ENCODE measurements around the gene DCDC2B.
"Not testable (repeated sequence)": the region's sequence is repeated elsewhere in the genome, so short reads cannot be mapped to it uniquely, and the experiment has no call there.

Gene DCDC2B

DNA sequence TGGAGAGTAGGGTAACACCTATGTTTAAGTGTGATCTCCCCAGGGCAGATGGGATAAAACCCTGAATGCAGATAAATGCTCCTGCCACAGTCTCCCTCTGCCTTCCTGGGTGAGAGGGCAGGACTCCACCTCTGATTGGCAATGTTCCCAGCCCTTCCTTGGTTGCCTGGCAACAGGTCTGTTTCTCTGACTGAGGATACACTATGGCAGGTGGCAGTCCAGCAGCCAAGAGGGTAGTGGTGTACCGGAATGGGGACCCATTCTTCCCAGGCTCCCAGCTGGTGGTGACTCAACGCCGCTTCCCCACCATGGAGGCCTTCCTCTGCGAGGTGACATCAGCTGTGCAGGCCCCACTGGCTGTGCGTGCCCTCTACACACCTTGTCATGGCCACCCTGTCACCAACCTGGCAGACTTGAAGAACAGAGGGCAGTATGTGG, at the start of gene DCDC2B:
TSS of gene DCDC2B (plus strand) at position 199 of the 438 bp plus-strand sequence. CDS start at position 204, 5 bp downstream.
- no peak for DNase-seq

DNA sequence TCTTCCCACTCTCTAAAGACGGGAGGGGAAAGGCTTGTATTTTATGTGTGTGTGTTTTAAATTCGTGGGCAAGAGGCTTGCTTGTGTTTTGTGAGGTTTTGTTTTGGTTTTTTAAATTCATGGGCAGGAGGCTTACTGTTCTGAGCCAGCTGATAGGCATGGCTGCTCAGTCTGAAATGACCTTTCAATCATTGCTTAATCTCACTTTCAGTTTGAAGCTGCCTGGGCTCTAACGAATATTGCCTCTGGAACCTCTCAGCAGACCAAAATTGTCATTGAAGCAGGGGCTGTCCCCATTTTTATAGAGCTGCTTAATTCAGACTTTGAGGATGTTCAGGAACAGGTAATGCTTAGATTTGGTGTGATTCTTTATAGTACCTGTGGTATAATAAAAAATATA, 49.7 kb upstream of the DCDC2B start:
- DNase-seq = no peak

DNA sequence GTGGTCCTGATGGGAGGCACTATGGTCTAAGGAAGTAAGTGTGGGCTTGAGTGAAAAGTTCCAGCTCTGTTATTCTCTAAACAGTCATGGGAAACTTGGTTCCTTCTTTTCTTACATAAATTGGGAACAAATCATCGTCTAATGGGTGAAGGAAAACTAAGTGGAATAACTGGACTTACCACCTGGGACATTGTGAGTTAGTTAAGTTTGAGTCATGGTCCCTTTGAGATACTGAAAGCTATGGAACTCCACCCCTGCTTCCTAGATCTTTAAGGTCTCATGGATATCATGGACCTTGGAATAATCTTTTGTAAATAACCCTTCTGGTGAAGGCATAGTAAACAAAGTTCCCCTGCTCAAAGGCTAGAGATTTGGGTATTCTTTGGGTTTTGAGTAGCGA, 45.5 kb upstream of the DCDC2B start:
- DNase-seq = no peak

DNA sequence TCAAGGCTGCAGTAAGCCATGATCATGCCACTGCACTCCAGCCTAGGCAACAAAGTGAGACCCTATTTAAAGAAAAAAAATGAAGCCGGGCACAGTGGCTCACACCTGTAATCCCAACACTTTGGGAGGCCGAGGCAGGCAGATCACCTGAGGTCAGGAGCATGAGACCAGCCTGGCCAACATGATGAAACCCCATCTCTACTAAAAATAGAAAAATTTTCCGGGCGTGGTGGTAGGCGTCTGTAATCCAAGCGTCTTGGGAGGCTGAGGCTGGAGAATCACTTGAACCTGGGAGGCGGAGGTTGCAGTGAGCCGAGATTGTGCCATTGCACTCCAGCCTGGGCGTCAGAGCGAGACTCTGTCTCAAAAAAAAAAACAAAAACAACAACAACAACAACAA, 43.3 kb upstream of the DCDC2B start:
- not testable (repeated sequence) for DNase-seq

DNA sequence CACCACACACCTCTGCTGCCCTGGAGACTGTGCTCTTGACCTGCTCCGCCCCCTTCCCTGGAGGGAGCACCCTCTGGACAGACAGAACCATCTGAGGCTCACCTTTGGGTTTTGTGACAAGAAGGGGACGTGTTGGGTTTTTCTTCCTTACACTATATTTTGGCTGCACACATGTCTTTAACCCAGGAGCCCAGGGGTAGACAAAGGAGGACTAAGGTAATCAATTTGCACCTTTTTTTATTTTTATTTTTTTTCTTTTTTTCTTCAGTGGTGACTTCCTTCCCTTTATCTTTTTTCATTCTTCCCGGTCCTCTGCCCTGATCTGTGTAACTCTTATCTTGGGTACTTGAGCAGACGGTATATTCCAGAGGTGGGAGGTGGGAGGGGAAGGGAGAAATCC, 37.9 kb upstream of the DCDC2B start:
- no peak for DNase-seq

DNA sequence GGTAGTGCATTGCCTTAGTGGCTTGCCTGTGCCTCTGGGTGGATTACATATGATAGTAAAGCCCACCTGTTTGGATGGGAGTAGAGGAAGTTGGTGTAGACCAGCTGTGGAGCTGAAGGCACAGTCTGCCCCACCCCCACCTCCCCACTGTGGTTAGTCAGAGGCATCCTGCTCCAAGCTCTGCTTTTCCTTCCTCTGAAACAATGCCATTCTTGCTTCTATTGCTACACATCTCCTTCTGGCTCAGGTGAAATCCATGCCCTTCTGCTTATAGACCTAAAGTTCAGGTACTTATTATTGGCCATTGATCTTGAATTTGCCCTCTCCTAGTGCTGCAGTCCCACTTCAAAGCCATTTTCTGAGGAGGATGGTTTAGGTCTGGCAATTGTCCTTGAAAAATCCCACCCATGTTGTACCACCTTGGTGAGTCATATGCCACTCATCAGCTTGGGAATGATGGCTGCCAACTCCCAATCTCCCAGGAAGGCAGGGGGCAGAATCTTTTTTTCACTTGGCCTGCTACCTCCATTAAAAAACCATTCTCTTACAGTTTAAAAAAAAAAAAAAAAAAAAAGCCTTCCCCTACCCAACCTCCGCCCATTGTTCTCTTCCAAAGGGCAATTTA, 36.2 kb upstream of the DCDC2B start:
- DNase-seq = no peak

DNA sequence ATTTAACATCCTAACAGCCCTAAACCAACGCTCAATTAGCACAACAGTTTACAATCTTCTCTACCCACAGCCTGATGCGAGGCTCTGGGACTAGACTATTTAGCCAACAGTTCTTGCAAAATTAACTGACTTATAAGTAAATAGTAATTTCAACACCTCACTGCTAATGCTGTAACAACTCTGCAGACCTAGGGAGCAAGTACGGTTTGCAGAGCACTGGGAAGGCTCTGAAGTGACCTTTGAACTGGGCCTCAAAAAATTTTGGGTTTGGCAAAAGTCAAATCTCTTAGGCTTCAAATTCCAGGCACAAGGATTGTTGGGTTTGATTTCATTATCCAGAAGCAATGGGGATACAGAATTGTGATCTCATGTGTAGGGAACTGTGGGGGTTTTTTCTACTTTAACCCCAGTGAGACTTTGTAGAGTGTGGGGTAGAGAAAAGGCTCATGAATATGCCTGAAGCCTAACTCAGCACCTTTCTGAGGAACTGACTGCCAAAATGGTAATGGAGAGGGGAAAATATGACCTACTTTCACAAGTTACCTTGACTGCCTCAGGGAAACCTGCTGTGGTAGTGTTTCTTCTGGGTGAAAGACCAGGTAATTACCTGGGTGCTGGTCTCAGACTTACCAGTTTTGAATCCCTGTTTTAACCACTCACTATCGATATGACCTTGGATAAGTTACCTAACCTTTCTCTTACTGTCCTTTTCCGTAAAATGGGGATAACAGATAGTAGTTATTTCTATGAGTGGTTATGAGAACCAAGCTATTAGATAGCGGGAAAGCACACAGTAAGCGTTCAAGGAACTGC, 30.3 kb upstream of the DCDC2B start:
- DNase-seq = no peak

DNA sequence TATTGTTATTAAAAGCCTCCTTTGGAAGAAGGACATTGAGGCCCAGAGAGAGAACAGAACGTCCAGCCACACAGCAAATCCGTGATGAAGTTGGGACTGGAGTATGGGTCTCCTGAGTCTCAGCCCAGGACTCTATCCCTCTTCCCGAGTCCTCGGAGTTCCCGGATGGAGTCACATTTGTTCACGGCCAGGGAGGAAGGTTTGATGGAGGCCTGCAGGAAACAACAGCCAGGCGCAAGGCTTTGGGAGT, 29.8 kb upstream of the DCDC2B start:
- DNase-seq = no peak

DNA sequence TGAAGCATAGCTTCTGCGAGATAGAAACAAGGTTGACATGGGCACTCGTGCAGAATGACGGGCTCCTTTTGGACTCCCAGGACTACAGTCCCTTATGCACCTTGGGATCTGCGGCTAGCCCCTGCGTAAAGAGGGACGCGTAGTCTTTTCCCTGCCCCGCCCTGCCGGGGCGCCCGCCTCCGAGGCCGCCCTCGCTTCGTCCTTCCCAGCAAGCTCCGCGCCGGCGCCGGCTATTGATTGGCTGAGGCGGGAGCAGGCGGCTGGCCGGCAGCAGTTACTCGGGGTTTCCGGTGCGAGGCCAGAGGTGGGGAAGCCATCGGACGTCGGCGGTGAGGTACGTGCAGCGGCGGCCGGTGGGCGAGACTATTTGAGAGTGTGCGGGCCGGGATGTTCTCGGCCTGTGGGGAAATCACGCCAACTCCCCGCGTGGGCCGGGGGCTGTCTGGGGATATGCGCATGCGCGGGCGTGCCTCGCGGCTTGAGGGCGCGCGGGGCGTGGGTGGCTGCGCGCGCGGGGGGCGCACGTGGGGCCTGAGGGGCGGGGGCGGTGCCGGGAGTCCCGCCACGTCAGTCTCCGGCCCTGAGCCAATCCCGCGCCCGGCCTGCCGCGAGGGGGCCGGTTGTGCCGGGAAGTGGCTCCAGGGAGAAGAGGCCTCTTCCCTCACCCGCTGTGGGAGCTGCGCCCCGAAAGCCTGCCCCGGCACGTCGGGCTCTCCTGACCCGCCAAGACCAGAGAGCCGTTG, 29.3 kb upstream of the DCDC2B start, which contains the start of gene TXLNA:
TSS of gene TXLNA (plus strand) at position 233 of the 743 bp plus-strand sequence. CDS start 671 bp downstream, outside the sequence.
- peak; percentile 94 for DNase-seq

DNA sequence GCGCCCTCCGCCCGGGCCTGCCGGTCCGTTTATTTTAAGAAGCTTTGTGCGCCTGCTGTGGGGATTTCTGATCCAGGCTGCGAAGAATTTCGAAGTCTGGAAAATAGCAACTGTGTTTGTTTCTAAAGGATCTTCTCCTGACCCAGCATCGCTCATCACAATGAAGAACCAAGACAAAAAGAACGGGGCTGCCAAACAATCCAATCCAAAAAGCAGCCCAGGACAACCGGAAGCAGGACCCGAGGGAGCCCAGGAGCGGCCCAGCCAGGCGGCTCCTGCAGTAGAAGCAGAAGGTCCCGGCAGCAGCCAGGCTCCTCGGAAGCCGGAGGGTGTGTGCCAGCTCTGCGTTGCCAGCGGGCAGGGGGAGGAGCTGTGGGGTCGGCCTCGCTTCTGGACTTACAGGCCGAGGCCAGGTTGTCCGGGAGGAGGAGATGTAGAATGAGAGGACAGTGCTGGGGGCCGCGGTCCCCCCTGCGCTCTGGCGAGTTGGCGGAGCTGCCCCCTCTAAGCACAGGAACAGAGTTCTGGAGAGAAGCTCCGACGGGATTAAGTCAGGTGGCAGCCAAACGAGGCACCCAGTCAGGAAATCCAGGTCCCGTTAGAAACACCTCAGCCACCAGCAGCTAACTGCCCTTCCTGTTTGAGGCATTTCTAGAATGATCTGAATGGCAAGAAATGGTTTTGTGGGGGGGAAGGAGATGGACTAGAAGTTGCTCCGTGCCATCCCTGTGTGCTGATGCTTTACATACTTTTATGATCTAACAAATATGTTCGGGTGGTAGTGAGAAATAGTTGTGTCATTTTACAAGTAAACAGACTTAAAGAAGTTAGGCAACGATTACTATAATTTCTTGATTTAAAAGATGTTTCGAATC, 28.5 kb upstream of the DCDC2B start:
- peak; percentile 59 for DNase-seq

DNA sequence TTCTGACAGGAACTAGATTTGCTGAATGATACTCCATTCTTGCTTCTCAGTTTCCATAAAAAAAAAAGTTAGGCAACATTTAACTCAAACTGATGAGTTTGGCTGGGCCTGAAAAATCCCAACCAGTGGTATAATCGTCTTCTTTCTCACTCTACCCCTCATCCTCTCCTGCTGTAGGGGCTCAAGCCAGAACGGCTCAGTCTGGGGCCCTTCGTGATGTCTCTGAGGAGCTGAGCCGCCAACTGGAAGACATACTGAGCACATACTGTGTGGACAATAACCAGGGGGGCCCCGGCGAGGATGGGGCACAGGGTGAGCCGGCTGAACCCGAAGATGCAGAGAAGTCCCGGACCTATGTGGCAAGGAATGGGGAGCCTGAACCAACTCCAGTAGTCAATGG, 27.8 kb upstream of the DCDC2B start:
- no peak for DNase-seq

DNA sequence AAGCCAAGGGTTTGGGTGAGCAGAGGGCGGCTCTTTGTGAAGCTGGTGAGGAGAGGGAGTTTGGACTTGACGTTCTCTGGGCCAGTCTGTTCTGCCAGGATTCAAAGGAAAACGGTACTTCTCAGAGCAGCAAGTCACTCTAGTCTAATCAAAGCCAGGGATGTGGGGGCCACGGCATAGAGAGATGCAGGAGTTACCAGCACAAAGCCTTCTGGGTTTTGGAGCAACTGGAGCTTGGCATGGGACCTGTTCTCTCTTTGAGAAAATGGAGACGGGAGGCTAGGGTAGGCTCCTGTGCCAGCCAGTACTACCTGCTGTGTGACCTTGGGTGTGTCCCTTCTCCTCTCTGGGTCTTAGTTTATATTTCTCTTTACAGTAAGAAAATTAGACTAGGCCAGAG, 27.3 kb upstream of the DCDC2B start:
- DNase-seq = no peak

DNA sequence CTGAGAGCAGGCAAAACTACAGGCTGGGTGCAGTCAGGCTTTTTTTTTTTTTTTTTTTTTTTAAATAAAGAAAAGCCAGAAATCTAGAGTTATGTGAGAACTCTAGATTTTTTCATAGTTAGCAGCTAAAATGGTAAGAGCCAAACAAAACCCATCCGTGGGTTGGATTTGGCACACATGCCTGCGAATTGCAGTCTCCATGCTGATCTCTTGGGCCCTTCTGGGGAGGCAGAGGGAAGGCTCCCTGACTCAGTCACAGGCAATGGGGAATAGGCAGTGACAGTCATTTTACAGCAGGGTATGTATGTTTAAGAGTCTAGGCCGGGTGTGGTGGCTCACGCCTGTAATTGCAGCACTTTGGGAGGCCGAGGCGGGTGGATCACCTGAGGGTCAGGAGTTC, 26.8 kb upstream of the DCDC2B start:
- no peak for DNase-seq

DNA sequence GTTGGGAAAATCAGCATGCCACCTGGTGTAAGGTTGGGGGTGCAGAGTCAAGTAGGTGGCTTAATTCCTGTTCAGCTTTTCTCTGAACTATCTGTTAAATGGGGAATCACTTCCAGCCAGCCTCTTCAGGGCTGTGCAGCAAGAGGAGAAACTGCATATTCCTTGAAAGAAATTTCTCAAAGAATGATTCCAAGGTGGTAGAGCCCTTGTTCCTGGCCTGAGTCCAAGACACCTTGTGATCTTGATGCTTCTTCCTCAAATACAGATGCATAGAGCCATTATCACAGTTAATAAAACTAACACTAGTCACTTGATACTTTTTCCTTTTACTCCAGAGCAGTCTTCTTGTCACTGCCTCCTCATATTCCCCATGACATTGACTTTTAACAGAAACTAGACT, 24.2 kb upstream of the DCDC2B start:
- no peak for DNase-seq

DNA sequence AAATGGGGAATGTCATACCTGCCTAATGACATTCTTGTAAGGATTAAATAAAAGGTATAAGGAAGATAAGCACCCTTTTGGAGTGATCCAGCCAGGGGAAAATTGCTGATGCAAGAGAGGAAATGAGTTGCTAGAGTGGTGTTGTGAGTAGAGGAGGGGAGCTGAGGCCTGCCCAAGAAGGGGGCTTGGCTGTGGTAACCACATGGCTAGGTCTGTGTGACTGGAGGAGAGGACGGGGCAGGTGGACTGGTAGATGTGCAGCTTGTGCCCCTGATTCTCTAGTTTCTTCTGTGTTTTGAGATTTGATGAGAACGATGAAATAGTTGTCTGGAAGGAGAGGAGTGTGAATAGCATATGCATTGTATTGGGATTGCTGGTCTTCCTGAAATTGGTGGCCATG, 22.8 kb upstream of the DCDC2B start:
- no peak for DNase-seq

DNA sequence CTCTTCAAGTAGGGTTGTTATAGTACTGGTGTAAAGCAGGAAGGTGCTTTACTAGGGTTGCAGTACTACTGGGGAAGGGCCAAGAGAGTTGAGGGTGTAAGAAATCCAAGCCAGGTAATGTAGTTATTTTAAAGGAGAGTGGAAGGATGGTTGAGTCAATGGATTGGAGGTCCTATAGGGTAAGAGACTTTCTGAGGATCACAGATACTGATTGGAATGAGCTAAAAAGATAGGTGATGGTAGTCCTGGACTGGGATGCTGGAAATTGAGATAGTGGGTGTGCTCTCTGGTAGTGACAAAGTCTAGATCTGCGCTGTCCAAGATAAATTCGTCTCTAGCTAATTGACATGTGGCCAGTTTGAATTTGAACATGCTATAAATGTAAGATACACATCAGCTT, 22.4 kb upstream of the DCDC2B start:
- no peak for DNase-seq

DNA sequence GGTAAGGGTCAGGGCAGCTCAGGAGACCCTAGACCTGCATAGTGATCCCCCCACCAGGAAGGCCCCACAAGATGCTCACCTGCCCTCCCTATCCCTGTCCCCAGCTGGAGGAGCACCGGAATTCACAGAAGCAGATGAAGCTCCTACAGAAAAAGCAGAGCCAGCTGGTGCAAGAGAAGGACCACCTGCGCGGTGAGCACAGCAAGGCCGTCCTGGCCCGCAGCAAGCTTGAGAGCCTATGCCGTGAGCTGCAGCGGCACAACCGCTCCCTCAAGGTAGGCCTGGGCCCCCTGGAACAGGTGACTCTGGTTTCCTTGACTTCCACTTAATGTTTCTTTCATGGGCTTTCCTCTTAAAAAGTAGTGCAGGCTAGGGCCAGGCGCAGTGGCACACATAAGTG, 21.0 kb upstream of the DCDC2B start:
- DNase-seq = no peak

DNA sequence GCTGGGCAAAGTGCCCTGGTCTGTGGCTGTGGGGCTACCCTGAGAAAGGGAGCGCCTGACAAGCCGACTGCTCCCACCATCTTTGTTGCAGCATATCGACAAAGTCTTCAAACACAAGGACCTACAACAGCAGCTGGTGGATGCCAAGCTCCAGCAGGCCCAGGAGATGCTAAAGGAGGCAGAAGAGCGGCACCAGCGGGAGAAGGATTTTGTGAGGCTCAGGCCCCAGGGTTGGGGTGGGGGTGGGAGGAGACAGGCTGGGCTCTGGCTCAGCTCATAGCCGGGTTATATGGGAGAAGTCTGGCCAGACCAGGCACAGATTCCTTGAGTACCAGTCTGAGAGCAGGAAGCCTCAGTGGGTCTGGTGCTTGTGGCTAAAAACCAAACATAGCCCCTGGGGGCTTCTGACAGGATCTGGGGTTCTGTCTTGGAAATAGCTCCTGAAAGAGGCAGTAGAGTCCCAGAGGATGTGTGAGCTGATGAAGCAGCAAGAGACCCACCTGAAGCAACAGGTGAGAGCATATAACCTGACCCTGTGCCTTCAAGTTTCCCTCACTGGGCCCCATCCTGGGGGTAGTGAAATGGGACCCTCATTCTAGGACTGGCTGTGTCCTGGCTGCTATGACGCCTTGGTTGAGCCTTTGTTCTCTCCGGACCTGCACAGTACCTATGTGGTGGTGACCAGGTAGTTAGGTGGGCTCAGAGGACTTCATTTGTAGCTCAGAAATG, 16.5 kb upstream of the DCDC2B start:
- DNase-seq = no peak

DNA sequence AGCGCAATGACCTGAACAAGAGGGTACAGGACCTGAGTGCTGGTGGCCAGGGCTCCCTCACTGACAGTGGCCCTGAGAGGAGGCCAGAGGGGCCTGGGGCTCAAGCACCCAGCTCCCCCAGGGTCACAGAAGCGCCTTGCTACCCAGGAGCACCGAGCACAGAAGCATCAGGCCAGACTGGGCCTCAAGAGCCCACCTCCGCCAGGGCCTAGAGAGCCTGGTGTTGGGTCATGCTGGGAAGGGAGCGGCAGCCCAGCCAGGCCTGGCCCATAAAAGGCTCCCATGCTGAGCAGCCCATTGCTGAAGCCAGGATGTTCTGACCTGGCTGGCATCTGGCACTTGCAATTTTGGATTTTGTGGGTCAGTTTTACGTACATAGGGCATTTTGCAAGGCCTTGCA, 13.9 kb upstream of the DCDC2B start:
- no peak for DNase-seq

DNA sequence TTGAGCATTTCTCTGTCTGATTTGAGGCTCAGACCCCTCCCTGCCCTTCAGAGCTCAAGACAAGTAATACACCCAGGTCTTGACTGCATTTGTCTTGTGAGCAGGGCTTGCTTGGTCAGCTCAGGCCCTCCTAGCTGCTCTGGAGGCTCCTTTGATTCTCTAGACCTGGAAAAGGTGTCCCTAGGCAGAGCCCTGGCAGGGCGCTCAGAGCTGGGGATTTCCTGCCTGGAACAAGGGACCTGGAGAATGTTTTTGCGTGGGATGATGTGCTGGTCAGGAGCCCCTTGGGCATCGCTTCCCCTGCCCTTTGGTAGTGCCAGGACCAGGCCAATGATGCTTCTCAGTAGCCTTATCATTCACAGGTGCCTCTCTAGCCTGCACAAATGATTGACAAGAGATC, 13.4 kb upstream of the DCDC2B start:
- DNase-seq = no peak

DNA sequence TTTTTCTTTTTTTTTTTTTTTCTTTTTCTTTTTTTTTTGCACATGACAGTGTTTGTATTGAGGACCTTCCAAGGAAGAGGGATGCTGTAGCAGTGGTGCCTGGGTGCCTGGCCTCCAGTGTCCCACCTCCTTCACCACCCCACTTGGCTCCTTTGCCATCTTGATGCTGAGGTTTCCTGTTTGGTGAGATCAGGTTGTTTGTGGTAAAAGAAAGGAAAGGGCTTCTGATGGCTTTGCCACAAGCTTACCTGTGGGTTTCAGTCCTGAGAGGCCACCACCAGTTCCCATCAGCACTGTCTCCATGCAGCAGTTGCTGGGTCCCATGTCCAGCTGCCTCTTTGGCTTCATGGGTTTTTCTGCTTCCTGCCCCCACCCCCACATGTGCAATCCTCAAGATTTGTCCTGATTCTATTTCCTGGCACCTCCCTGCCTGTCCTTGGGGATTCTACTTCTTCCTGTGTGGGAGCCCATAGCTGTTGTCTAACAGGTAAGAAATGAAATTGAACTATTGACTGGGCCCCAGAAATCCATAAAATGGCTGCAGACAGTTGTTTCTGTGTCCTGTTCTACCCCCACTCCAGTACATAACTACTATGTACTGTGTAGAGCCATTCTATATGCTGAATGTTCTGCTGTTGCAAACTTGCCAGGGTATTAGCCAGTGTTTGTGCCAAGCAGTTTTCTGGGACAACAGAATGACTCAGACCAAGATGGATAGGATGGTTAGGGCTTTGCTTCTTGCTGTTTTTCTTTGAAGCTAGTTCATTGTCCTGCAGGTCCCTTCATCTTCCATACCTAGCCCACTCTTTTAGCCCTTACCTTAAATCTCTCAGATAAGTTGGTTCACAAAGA, 12.7 kb upstream of the DCDC2B start:
- no peak for DNase-seq
